C4-2B (cell line): ENCODE results near the gene SIGLEC11.

ENCODE experiments used
- ZFX ChIP-seq: fragments of 450-650 bp; IDR thresholded peaks from 2 replicates; pipeline ENCODE4 v1.6.1; 2017
- TF ChIP-seq, protein P1 (sequence below): fragments of 450-650 bp; conservative IDR thresholded peaks from 2 replicates; pipeline ENCODE4 v1.5.1; 2017; ENCODE audit warnings: mild to moderate bottlenecking

DNA sequence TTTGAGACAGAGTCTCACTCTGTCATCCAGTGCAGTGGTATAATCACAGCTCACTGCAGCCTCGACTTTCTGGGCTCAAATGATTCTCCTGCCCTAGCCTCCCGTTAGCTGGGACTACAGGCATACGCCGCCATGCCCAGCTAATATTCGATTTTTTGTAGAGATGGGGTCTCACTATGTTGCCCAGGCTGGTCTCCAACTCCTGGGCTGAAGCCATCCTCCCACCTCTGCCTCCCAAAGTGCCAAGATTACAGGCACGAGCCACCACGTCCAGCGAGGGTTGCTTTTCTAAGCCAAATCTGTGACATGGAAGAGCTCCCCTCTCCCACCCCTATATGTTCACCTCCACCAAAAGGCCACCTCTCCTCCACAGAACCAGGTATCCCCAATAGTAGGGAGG lies 42.9 kb downstream of the SIGLEC11 start:
- TF ChIP-seq, protein P1, sequence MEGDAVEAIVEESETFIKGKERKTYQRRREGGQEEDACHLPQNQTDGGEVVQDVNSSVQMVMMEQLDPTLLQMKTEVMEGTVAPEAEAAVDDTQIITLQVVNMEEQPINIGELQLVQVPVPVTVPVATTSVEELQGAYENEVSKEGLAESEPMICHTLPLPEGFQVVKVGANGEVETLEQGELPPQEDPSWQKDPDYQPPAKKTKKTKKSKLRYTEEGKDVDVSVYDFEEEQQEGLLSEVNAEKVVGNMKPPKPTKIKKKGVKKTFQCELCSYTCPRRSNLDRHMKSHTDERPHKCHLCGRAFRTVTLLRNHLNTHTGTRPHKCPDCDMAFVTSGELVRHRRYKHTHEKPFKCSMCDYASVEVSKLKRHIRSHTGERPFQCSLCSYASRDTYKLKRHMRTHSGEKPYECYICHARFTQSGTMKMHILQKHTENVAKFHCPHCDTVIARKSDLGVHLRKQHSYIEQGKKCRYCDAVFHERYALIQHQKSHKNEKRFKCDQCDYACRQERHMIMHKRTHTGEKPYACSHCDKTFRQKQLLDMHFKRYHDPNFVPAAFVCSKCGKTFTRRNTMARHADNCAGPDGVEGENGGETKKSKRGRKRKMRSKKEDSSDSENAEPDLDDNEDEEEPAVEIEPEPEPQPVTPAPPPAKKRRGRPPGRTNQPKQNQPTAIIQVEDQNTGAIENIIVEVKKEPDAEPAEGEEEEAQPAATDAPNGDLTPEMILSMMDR = no peak
- TF ChIP-seq ZFX = no peak
